Activated naive CD4-positive, alpha-beta T cell treated with Interleukin-2 at 50 U/mL for 16 hours (primary cell): ENCODE results near the gene GPR37.

Experiments used
- DNase-seq: peaks from one replicate; pipeline ENCODE4 v3.0.0-alpha.2; 2020

The GPR37 gene

GRCh38 chr7:124724079-124724478 is 41.5 kb downstream of the GPR37 start:
- DNase-seq, result no peak

GRCh38 chr7:124723012-124723411 is 42.6 kb downstream of the GPR37 start:
- DNase-seq, result no peak

GRCh38 chr7:124722292-124722691 is 43.3 kb downstream of the GPR37 start:
- DNase-seq, result no peak

GRCh38 chr7:124720195-124720594 is 45.4 kb downstream of the GPR37 start:
- no peak for DNase-seq

- DNase-seq, result no peak
Measured at GRCh38 chr7:124718032-124718766, 47.4 kb downstream of the GPR37 start.

- no peak for DNase-seq
Measured at GRCh38 chr7:124716894-124717293, 48.7 kb downstream of the GPR37 start.

- no peak for DNase-seq
Measured at GRCh38 chr7:124713086-124713485, 52.5 kb downstream of the GPR37 start.

- no peak for DNase-seq
Measured at GRCh38 chr7:124712017-124712416, 53.6 kb downstream of the GPR37 start.

- DNase-seq, result no peak
Measured at GRCh38 chr7:124702385-124702784, 63.2 kb downstream of the GPR37 start.

- no peak for DNase-seq
Measured at GRCh38 chr7:124701955-124702354, 63.6 kb downstream of the GPR37 start.

- no peak for DNase-seq
Measured at GRCh38 chr7:124700655-124701054, 64.9 kb downstream of the GPR37 start.

- no peak for DNase-seq
Measured at GRCh38 chr7:124698964-124699363, 66.6 kb downstream of the GPR37 start.

- DNase-seq, result no peak
Measured at GRCh38 chr7:124697746-124698145, 67.8 kb downstream of the GPR37 start.
